GM18526 (cell line): Measurements from ENCODE around the gene CELF2.

ENCODE experiments used
- POLR2A ChIP-seq: IDR thresholded peaks from 3 replicates; pipeline ENCODE4 v1.6.1; 2011; ENCODE audit not compliant: insufficient read length; ENCODE audit errors: extremely low read depth

CELF2 gene

GRCh38 chr10:10995120-10995519, 22.6 kb upstream of the CELF2 start:
- no peak for TF ChIP-seq POLR2A

- no peak for TF ChIP-seq POLR2A
These were observed 20.6 kb upstream of the CELF2 start for GRCh38 chr10:10996966-10997620.

- no peak for TF ChIP-seq POLR2A
These were observed 15.2 kb upstream of the CELF2 start for GRCh38 chr10:11002485-11002884.

DNA sequence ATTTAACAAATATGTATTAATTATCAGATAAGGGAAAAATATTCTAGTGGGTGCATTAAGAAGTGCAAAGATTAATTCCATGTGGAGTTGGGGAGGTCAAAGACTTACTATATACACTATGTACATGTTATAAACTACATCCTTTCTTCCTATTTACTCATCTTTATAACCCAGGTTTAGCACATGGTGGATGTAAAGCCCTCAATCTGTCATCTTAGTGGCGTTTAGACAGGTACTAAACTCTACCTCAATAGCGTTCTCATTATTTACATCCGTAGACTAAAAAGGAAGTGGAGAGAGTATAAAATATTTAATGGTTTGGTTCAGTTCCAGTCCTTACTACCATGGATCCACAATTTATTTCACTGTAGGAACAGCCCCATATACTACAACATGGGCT, 14.8 kb upstream of the CELF2 start:
- TF ChIP-seq POLR2A: no peak

DNA sequence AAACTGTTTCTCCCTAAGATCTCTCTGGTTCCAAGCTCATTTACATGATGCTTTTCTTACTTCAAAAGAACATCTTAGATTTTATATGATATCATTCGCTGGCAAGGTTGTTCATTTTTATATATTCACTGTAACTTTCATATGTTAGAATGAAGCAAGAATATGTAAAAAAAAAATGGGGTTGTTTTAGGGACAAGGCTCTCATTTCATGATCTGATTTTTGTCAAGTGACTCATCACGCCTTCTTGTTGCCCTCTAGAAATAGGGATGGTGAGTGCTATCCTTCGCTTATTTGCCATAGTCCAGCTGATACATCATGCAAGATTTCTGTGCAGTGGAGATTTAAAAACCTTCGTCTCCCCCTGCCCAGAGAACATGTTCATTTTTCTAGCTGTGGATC, 14.0 kb upstream of the CELF2 start:
- TF ChIP-seq POLR2A: no peak

- no peak for TF ChIP-seq POLR2A
These were observed 13.3 kb upstream of the CELF2 start for GRCh38 chr10:11004144-11005077.

GRCh38 chr10:11005725-11006427, 11.8 kb upstream of the CELF2 start:
- no peak for TF ChIP-seq POLR2A

DNA sequence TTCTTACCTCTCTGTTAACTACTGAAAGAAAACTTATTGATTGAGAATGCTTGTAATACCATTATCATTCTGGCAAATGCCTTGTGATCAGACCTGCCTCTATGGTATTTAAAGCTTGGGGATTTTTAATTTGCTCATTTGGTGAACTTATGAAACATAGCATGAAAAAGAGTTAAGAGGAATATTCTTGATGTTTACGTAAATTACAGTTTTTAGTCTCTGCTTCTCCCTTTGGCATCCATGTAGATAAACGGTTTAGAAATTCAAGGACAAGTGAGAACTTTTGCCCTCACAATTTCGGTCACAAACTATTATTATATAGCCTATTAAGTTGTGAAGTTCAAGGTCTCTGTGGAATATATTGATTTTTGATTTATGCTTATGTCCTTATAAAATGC, 11.2 kb upstream of the CELF2 start:
- TF ChIP-seq POLR2A: no peak

DNA sequence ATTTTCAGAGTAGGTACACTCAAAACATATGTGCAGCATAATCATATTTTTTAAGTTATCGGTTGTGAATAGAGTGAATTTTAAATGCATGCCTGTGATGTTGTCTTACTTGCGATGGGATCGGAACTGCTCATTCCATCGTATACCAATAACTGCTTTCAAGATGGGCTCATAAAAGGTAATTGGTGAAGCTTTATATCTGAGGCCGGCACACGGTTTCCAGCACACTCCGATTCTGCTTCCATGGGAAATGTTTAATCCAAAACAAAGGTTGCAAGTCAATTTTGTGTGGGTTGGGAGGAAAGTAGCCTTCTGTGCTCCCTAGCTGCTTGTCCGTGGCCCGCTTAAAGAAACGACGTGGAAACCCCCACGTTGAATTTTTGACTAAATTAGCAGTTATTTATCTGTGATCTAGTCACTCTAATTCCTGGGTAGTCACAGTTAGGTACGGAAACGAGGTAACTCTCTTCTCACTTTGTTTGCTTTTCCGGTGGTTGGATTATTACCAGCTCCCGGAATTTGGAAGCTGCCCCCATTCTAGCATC, 10.1 kb upstream of the CELF2 start:
- TF ChIP-seq POLR2A: no peak

GRCh38 chr10:11009471-11010308, 8.0 kb upstream of the CELF2 start:
- no peak for TF ChIP-seq POLR2A

GRCh38 chr10:11010582-11010981, 7.1 kb upstream of the CELF2 start:
- TF ChIP-seq POLR2A: no peak

- TF ChIP-seq POLR2A: no peak
These were observed 6.2 kb upstream of the CELF2 start for GRCh38 chr10:11011436-11011835.

DNA sequence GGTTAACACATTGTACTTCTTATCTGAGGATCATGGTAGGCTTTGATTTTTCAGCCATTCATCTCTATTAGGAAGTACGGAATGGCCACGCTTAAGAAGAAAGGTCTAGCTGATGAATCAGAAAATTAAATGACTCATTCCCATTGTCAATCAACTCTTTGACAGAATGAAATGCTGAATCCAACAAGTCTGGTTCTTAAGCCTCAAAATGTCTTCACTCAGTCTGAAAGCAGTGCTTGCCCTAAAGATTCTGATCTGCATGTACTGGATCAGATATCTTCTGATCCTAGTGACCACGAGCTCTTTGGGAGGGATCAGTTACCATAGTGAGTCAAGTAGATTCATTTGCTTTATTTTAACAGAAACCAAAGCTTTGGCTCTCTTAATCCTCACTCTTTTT, 5.7 kb upstream of the CELF2 start:
- TF ChIP-seq POLR2A: no peak

GRCh38 chr10:11012421-11013295, 5.0 kb upstream of the CELF2 start:
- TF ChIP-seq POLR2A: no peak
